GM12892 (cell line): ENCODE data around the gene TMEM209. TPM values are rescaled to one million over a fixed set of nuclear protein-coding genes. Genes with fewer than 3 reads are reported as not detected.
"Not testable (repeated sequence)": the region's sequence is repeated elsewhere in the genome, so short reads cannot be mapped to it uniquely, and the experiment has no call there.

ENCODE experiments used
- DNase-seq: peaks from one replicate; pipeline ENCODE4 v3.0.0; 2011; ENCODE audit not compliant: insufficient read length
- FAIRE-seq: peaks from 2 replicates; lab custom pipeline; 2011; peaks lifted over from hg19 to GRCh38; lab: Jason Lieb, UNC
- POLR2A ChIP-seq: IDR thresholded peaks from 2 replicates; pipeline ENCODE4 v1.6.1; 2011; ENCODE audit warnings: low read depth, low read length, control low read depth
- POLR2AphosphoS5 ChIP-seq: IDR thresholded peaks from 2 replicates; pipeline ENCODE4 v1.6.1; 2011; ENCODE audit warnings: low read depth, low read length, control low read depth
- TAF1 ChIP-seq: IDR thresholded peaks from 2 replicates; pipeline ENCODE4 v1.6.1; 2011; ENCODE audit warnings: low read depth, mild to moderate bottlenecking, control low read depth, low read length, borderline replicate concordance
- polyA plus RNA-seq: library from polyadenylated mRNA; unstranded; fragments of >200 nt; gene quantifications from one replicate; pipeline ENCODE4 v1.2.1, GENCODE V29; 2012; ENCODE audit warnings: missing spikeins, inconsistent platforms; ENCODE audit not compliant: missing spikeins

Gene TMEM209
- polyA plus RNA-seq, result 20.1 TPM

DNA sequence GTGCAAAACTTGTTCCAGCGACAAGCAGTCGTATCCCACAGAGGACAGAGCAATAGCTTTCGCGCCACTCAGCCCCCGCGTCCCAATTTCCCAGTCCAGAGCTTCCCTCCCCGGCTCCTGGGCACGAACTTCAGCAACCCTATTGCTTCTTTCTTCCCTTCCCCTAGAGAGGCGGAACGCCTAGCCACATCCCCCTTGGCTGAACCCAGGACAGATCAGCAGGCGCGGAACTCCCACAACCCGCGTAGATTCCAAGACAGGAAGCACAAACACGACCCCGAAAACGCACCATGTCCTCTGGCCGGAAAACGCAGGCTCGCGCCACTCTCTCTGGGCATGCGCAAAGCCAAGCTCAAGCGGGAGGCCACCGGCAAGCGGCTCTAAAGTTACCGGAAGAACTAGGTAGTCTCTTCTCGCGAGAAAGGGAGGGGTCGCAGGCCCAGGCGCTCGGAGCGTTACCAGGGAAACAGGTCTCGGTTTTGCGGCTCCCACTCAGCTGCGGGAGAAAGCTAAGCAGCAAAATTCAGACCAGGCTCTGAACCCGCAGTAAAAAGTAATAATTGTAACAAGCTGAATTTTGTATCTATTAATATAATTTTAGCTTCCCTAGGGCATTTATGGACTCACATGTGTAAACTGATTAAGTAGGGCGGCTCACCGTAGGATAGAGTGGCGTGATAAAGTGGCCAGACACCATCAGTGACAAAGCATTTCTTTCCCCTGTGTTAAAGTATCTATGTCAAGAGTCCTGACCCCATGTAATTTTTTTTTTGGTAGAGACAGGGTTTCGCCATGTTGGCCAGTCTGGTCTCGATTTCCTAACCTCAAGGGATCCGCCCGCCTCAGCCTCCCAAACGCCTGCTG is at the start of gene TMEM209:
Gene TMEM209, minus strand, starts transcription at position 323 of the 864 bp plus-strand sequence. Its CDS starts 31 bp downstream, at position 292.
- DNase-seq (peak; percentile 88), FAIRE-seq (peak; percentile 95)
- peak; percentile 92 for TF ChIP-seq TAF1
- peak; percentile 98 for TF ChIP-seq POLR2A
- TF ChIP-seq POLR2AphosphoS5, result peak; percentile 98

GRCh38 chr7:130254555-130254954 is 49.3 kb upstream of the TMEM209 start:
- TF ChIP-seq POLR2A, result no peak
- no peak for TF ChIP-seq POLR2AphosphoS5
- FAIRE-seq, result no peak

GRCh38 chr7:130249626-130250025 is 44.4 kb upstream of the TMEM209 start:
- not testable (repeated sequence) for FAIRE-seq

More at GRCh38 chr7:130254555-130254954, 49.3 kb upstream of the TMEM209 start:
- no peak for DNase-seq

DNA sequence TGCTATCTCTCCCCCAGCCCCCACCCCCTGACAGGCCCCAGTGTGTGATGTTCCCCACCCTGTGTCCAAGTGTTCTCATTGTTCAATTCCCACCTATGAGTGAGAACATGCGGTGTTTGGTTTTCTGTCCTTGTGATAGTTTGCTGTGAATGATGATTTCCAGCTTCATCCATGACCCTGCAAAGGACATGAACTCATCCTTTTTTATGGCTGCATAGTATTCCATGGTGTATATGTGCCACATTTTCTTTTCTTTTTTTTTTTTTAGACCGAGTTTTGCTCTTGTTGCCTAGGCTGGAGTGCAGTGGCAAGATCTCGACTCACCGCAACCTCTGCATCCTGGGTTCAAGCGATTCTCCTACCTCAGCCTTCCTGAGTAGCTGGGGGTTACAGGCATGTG is 43.6 kb upstream of the TMEM209 start:
- not testable (repeated sequence) for DNase-seq, FAIRE-seq

More at GRCh38 chr7:130249626-130250025, 44.4 kb upstream of the TMEM209 start:
- not testable (repeated sequence) for DNase-seq

GRCh38 chr7:130246491-130246890 is 41.3 kb upstream of the TMEM209 start:
- not testable (repeated sequence) for DNase-seq, FAIRE-seq

DNA sequence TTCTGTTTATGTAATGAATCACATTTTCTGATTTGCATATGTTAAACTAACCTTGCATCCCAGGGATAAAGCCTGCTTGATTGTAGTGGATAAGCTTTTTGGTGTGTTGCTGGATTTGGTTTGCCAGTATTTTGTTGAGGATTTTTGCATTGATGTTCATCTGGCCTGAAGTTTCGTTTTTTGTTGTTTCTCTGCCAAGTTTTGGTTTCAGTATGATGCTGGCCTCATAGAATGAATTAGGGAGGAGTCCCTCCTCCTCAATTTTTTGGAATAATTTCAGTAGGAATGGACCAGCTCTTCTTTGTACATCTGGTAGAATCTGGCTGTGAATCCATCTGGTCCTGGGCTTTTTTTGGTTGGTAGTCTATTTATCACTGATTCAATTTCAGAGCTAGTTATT is 38.3 kb upstream of the TMEM209 start:
- DNase-seq, result not testable (repeated sequence)
- peak; percentile 50 for FAIRE-seq

- DNase-seq (peak; percentile 29), FAIRE-seq (peak; percentile 92)
- no peak for TF ChIP-seq POLR2A
- no peak for TF ChIP-seq TAF1
- TF ChIP-seq POLR2AphosphoS5, result no peak
Observed at GRCh38 chr7:130242198-130243014, 37.2 kb upstream of the TMEM209 start.

DNA sequence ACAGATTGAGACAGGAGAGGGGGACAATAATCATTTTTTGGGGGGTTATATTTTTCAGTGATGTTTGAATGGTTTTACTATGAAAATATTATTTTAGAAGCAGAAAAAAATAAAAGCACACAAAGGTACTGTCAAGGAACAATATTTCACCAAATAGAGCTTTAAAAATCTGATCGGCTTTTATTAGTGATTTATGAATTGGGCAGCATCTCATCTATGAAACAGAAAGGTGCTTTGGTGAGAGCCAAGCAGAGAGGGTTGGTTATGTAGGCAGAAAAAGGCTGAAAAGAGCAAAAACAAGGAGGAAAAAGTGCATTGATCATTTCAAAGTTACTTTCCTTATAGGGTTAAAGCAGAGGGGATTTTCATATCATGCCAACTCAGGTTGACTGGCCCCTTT is 35.0 kb upstream of the TMEM209 start:
- TF ChIP-seq POLR2A, result no peak
- no peak for DNase-seq
- FAIRE-seq, result no peak

- not testable (repeated sequence) for FAIRE-seq, DNase-seq
Observed at GRCh38 chr7:130236361-130236760, 31.2 kb upstream of the TMEM209 start.

DNA sequence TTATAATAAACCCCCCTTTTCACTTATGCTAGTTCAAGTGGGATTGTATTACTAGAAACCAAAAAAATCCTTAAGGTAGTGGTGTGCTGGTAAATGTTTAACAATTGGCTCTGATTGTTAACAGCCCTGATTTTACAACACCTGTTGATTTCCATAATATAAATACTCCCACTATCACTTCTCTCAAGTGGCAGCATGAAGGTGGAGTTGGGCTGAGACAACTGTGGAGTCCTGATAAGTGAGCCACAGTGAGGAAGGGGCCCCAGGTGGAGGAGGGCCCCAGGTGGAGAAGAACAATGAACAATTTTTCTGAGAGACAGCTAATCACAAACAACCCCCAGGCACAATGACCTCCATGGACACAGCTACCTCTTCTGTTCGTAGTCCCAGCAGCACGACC is 28.9 kb upstream of the TMEM209 start:
- TF ChIP-seq POLR2A, result no peak
- TF ChIP-seq POLR2AphosphoS5, result no peak
- no peak for TF ChIP-seq TAF1
- FAIRE-seq (no peak), DNase-seq (no peak)

DNA sequence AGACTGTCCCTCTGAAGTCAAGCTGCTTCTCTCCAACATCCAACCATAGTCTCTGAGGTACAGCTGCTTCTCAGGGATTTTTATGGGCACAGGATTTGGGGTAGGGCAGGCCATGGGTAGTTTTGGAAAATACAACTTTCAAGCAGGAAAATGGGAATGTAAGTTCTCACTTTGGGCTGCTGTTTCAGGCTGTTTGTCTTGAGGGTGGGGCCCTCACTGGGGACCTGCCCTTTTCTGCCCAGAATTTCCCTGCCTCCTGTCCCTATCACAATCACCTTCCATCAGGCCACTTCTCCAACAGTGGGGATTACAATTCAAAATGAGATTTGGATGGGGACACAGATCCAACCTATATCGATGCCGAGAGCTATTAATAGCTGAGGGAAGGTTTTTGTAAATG is 27.0 kb upstream of the TMEM209 start:
- DNase-seq (no peak), FAIRE-seq (no peak)
- TF ChIP-seq POLR2AphosphoS5 (no peak), TAF1 (no peak), POLR2A (no peak)

DNA sequence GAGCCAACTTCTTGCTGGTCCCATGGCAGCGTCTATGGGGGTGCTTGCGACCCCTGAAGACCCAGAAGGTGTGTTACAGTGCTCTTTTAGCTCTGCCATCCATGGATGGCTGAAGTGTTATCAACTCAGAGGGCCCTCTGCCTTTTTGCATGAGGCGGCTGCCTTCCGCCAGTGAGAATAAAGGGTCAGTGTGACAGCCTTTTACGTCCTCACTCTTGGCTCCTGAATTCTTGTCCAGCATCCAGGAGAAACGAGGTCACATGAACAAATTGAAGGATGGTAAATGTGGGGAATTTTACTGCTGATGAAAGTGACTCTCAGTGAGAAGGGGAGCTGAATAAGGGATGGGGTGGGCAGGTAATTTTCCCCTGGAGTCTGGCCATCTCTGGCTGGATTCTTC is 26.6 kb upstream of the TMEM209 start:
- FAIRE-seq, result no peak
- TF ChIP-seq POLR2AphosphoS5 (no peak), POLR2A (no peak), TAF1 (no peak)
- DNase-seq, result no peak

GRCh38 chr7:130229981-130230380 is 24.8 kb upstream of the TMEM209 start:
- not testable (repeated sequence) for FAIRE-seq, DNase-seq
